GM19025 (cell line): Measurements from ENCODE around the gene MIEF1.
A peak's percentile ranks its signal among the peaks of the same experiment; 100 is the strongest.

Experiments
- ATAC-seq: cut with Tn5 transposase; IDR thresholded peaks from one replicate; pipeline ENCODE4 v1.9.1; 2021; ENCODE audit warnings: mild to moderate bottlenecking, low read depth, moderate library complexity; ENCODE audit not compliant: unreplicated experiment

Gene MIEF1

GRCh38 chr22:39470451-39471291 lies 31.4 kb upstream of the MIEF1 start:
- ATAC-seq: no peak

- ATAC-seq: peak; percentile 71
Measured at GRCh38 chr22:39471381-39472141, 30.5 kb upstream of the MIEF1 start.

GRCh38 chr22:39472570-39473556 lies 29.2 kb upstream of the MIEF1 start:
- no peak for ATAC-seq

GRCh38 chr22:39473851-39474250 lies 28.2 kb upstream of the MIEF1 start:
- no peak for ATAC-seq

GRCh38 chr22:39474351-39475111 lies 27.6 kb upstream of the MIEF1 start:
- ATAC-seq: no peak

GRCh38 chr22:39475337-39475736 lies 26.8 kb upstream of the MIEF1 start:
- no peak for ATAC-seq

- no peak for ATAC-seq
Measured at GRCh38 chr22:39475902-39476301, 26.2 kb upstream of the MIEF1 start.

- ATAC-seq: no peak
Measured at GRCh38 chr22:39476664-39477063, 25.4 kb upstream of the MIEF1 start.

- ATAC-seq: no peak
Measured at GRCh38 chr22:39477542-39477941, 24.5 kb upstream of the MIEF1 start.

- ATAC-seq: no peak
Measured at GRCh38 chr22:39478441-39478850, 23.6 kb upstream of the MIEF1 start.

- ATAC-seq: no peak
Measured at GRCh38 chr22:39479254-39479653, 22.8 kb upstream of the MIEF1 start.

GRCh38 chr22:39480557-39480956 lies 21.5 kb upstream of the MIEF1 start:
- no peak for ATAC-seq

- ATAC-seq: no peak
Measured at GRCh38 chr22:39481054-39481453, 21.0 kb upstream of the MIEF1 start.

GRCh38 chr22:39481595-39481994 lies 20.5 kb upstream of the MIEF1 start:
- ATAC-seq: no peak

- ATAC-seq: no peak
Measured at GRCh38 chr22:39482768-39483167, 19.3 kb upstream of the MIEF1 start.

GRCh38 chr22:39486951-39487825 lies 14.9 kb upstream of the MIEF1 start:
- no peak for ATAC-seq

- ATAC-seq: no peak
Measured at GRCh38 chr22:39487826-39488520, 14.1 kb upstream of the MIEF1 start.

- no peak for ATAC-seq
Measured at GRCh38 chr22:39488563-39489083, 13.5 kb upstream of the MIEF1 start.
